Measurements from ENCODE around the gene CKM.

Gene CKM

DNA sequence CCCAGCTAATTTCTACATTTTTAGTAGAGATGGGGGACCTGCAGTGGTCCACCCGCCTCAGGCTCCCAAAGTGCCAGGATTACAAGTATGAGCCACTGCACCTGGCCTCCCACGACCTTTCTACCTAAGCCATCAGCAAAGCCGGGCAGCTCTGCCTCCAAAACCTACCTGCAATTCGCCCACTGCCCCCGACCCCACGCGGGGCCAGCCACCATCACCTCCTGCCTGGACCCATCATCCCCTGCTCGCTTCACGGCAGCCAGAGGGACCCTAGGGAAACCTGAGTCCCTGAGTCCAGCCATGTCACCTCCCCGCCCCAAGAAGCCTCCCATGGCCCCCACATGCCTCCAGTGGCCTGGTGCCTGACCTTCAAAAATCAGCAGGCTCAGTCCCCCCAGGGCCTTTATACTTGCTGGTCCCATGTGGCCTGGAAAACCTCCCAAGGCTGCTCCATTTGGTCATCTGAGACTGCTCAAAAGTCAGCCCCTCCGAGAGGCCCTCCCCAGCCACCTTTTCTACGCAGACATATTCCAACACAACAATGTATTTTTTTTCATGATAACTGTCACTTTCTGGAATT, 35.6 kb upstream of the CKM start:
- H3K36me3 ChIP-seq (replicated peaks; ENCODE audit: low read depth, low read length), result peaks cover 66% of the 10 kb centered on the region
- H3K9ac ChIP-seq (ENCODE audit: low read length), result no peak overlapping the region
- no peaks in the 10 kb centered on the region for H3K4me1 ChIP-seq (ENCODE audit: low read length)
- TF ChIP-seq, protein P1, sequence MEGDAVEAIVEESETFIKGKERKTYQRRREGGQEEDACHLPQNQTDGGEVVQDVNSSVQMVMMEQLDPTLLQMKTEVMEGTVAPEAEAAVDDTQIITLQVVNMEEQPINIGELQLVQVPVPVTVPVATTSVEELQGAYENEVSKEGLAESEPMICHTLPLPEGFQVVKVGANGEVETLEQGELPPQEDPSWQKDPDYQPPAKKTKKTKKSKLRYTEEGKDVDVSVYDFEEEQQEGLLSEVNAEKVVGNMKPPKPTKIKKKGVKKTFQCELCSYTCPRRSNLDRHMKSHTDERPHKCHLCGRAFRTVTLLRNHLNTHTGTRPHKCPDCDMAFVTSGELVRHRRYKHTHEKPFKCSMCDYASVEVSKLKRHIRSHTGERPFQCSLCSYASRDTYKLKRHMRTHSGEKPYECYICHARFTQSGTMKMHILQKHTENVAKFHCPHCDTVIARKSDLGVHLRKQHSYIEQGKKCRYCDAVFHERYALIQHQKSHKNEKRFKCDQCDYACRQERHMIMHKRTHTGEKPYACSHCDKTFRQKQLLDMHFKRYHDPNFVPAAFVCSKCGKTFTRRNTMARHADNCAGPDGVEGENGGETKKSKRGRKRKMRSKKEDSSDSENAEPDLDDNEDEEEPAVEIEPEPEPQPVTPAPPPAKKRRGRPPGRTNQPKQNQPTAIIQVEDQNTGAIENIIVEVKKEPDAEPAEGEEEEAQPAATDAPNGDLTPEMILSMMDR (IDR thresholded peaks at IDR 0.05; ENCODE audit: low read depth, low read length), result no peak
- no peak for TF ChIP-seq EZH2phosphoT487 (IDR thresholded peaks at IDR 0.05; ENCODE audit: low read depth)
- H2AFZ ChIP-seq (ENCODE audit: low read depth, low read length), result no peak overlapping the region
- no peak overlapping the region for H3K27ac ChIP-seq (ENCODE audit: low read length)
- H3K9me3 ChIP-seq (ENCODE audit: insufficient read depth, low read length), result no peaks in the 10 kb centered on the region
- no peaks in the 10 kb centered on the region for H4K20me1 ChIP-seq (ENCODE audit: insufficient read depth, low read length)
- no peaks in the 10 kb centered on the region for H3K27me3 ChIP-seq (ENCODE audit: low read depth, low read length)
- H3K4me3 ChIP-seq (ENCODE audit: low read length), result no peak overlapping the region
- no peaks in the 10 kb centered on the region for H3K79me2 ChIP-seq (ENCODE audit: low read length)
- H3K4me2 ChIP-seq (ENCODE audit: low read length), result no peak overlapping the region

DNA sequence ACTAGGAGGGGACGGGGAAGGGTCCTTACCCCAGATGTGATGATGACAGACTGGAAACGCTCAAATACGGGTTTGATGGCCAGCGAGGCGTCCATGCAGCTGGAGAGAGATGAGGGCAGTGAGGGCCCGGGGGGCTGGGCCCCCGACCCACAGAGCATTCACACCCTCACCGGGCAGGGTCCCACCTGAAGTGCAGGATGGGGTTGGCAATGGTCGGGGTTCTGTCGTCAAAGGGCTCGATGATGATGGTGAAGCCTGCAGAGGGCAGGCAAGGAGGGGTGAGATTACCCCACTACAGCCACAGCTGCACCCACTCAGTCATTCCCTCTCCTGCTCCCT, 34.7 kb upstream of the CKM start:
- Histone ChIP-seq H3K9me3 (ENCODE audit: insufficient read depth, low read length) (no peaks in the 10 kb centered on the region), H3K9ac (ENCODE audit: low read length) (no peak overlapping the region), H4K20me1 (ENCODE audit: insufficient read depth, low read length) (no peaks in the 10 kb centered on the region), H3K4me1 (ENCODE audit: low read length) (no peaks in the 10 kb centered on the region), H2AFZ (ENCODE audit: low read depth, low read length) (no peak overlapping the region), H3K27me3 (ENCODE audit: low read depth, low read length) (no peaks in the 10 kb centered on the region), H3K27ac (ENCODE audit: low read length) (no peak overlapping the region), H3K36me3 (replicated peaks; ENCODE audit: low read depth, low read length) (peaks cover 69% of the 10 kb centered on the region), H3K4me2 (ENCODE audit: low read length) (no peak overlapping the region), H3K4me3 (ENCODE audit: low read length) (no peak overlapping the region), H3K79me2 (ENCODE audit: low read length) (no peaks in the 10 kb centered on the region)
- no peak for TF ChIP-seq EZH2phosphoT487 (IDR thresholded peaks at IDR 0.05; ENCODE audit: low read depth)

DNA sequence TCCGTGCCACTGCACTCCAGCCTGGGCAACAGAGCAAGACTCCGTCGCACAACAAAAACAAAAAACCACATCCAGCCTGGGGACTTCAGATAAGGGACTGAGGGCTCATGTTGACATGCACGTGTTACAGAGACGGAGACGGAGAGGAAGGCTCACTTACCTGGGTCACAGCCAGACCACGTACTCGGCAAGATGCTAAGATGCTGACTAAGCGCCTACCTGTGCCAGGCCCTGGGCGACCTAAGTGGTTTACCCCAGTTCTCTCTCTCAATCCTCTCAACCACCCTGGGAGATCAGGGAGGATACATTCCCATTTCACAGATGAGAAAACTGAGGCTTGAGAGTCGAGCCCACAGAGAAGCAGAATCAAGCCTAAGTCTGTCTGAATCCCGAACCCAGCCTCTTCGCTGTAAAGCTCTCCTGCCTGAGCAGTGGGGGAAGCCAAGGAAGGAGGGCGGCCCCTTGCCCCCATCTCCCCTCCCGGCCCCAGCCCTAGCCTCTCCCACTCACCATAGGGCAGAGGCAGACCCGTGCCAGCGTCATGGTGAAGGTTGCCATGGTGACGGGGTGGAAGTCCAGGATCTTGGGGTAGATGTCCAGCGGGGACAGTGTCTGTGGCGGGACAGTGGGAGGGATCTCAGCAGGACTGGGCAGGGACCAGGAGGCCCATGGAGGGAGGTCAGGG, 34.2 kb upstream of the CKM start:
- H3K27me3 ChIP-seq (ENCODE audit: low read depth, low read length), result no peaks in the 10 kb centered on the region
- H3K36me3 ChIP-seq (replicated peaks; ENCODE audit: low read depth, low read length), result peaks cover 71% of the 10 kb centered on the region
- no peak overlapping the region for H3K9ac ChIP-seq (ENCODE audit: low read length)
- H3K4me1 ChIP-seq (ENCODE audit: low read length), result no peaks in the 10 kb centered on the region
- no peak overlapping the region for H3K27ac ChIP-seq (ENCODE audit: low read length)
- TF ChIP-seq, protein P1 (IDR thresholded peaks at IDR 0.05; ENCODE audit: low read depth, low read length), result no peak
- TF ChIP-seq EZH2phosphoT487 (IDR thresholded peaks at IDR 0.05; ENCODE audit: low read depth), result no peak
- no peaks in the 10 kb centered on the region for H3K79me2 ChIP-seq (ENCODE audit: low read length)
- H2AFZ ChIP-seq (ENCODE audit: low read depth, low read length), result no peak overlapping the region
- H3K4me3 ChIP-seq (ENCODE audit: low read length), result no peak overlapping the region
- no peak overlapping the region for H3K4me2 ChIP-seq (ENCODE audit: low read length)
- no peaks in the 10 kb centered on the region for H3K9me3 ChIP-seq (ENCODE audit: insufficient read depth, low read length)
- H4K20me1 ChIP-seq (ENCODE audit: insufficient read depth, low read length), result no peaks in the 10 kb centered on the region

DNA sequence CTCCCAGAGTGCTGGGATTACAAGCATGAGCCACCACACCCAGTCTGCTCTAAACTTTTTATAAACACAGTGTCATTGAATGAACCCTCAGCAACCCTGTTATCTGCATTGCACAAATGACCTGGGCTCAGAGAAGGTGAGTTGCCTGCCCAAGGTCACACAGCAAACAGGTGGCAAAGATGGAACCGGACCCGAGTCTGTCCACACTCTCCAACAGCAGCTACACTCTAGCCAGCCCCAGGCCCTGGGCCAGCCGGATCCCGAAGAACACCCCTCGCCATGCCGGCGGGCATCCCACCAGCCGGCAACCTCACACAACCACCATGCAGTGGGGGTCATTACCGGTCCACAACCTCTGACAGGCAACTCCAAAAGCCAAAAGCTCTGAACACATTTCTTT, 33.2 kb upstream of the CKM start:
- Histone ChIP-seq H3K4me1 (ENCODE audit: low read length) (no peaks in the 10 kb centered on the region), H3K9ac (ENCODE audit: low read length) (no peak overlapping the region), H3K9me3 (ENCODE audit: insufficient read depth, low read length) (no peaks in the 10 kb centered on the region), H3K79me2 (ENCODE audit: low read length) (no peaks in the 10 kb centered on the region), H3K27ac (ENCODE audit: low read length) (no peak overlapping the region), H3K4me2 (ENCODE audit: low read length) (no peak overlapping the region), H2AFZ (ENCODE audit: low read depth, low read length) (no peak overlapping the region), H3K4me3 (ENCODE audit: low read length) (no peak overlapping the region), H3K36me3 (replicated peaks; ENCODE audit: low read depth, low read length) (peaks cover 69% of the 10 kb centered on the region), H4K20me1 (ENCODE audit: insufficient read depth, low read length) (no peaks in the 10 kb centered on the region), H3K27me3 (ENCODE audit: low read depth, low read length) (no peaks in the 10 kb centered on the region)
- TF ChIP-seq EZH2phosphoT487 (IDR thresholded peaks at IDR 0.05; ENCODE audit: low read depth), result no peak
- TF ChIP-seq, protein P1 (IDR thresholded peaks at IDR 0.05; ENCODE audit: low read depth, low read length), result no peak

Data from OCI-LY3 (cell line).